Cardiac fibroblast (primary cell): ENCODE results near the gene CILP2.

ENCODE experiments used
- DNase-seq, 2 donors: peaks; one replicate each; pipeline versions ENCODE4 v3.0.0 to v3.0.0-alpha.2; 2010; ENCODE audit warnings: low read depth in 2 of 2
- H3K4me3 ChIP-seq, 2 donors: replicated peaks in 1 of 2; 1 replicate in 1 of 2; 2 replicates in 1 of 2; pipeline ENCODE4 v1.5.1; 2011; ENCODE audit warnings: low read depth in 2 of 2, low read length in 2 of 2, mild to moderate bottlenecking in 2 of 2, moderate library complexity in 1 of 2
- TF ChIP-seq, protein P1 (sequence below): IDR thresholded peaks from one replicate; pipeline ENCODE4 v1.5.1; 2011; ENCODE audit warnings: low read depth, mild to moderate bottlenecking, low read length, inconsistent platforms

The CILP2 gene

GRCh38 chr19:19500975-19501644, 37.0 kb upstream of the CILP2 start:
- DNase-seq = no peak
- TF ChIP-seq, protein P1, sequence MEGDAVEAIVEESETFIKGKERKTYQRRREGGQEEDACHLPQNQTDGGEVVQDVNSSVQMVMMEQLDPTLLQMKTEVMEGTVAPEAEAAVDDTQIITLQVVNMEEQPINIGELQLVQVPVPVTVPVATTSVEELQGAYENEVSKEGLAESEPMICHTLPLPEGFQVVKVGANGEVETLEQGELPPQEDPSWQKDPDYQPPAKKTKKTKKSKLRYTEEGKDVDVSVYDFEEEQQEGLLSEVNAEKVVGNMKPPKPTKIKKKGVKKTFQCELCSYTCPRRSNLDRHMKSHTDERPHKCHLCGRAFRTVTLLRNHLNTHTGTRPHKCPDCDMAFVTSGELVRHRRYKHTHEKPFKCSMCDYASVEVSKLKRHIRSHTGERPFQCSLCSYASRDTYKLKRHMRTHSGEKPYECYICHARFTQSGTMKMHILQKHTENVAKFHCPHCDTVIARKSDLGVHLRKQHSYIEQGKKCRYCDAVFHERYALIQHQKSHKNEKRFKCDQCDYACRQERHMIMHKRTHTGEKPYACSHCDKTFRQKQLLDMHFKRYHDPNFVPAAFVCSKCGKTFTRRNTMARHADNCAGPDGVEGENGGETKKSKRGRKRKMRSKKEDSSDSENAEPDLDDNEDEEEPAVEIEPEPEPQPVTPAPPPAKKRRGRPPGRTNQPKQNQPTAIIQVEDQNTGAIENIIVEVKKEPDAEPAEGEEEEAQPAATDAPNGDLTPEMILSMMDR = no peak
- H3K4me3 ChIP-seq = no peak overlapping the region

DNA sequence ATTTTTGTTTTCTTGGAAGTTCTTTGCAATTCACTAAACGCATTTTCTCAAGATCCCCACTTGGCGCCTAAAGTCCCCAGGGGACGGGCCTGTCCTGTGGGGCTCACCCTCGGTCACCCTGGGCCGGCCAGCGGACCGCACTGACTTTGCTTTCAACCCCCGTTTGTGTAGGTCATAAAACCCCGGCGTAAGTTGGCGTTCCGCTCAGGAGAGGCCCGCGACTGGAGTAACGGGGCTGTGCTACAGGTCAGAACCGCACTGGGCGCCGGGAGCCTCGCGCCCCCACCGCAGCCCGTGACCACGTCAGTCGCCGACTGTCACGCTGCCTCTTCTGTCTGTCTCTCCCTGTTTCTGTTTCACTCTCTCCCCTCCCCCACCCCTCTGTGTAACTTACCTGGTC, 36.3 kb upstream of the CILP2 start:
- H3K4me3 ChIP-seq = no peak overlapping the region
- DNase-seq = no peak
- TF ChIP-seq, protein P1 = no peak

DNA sequence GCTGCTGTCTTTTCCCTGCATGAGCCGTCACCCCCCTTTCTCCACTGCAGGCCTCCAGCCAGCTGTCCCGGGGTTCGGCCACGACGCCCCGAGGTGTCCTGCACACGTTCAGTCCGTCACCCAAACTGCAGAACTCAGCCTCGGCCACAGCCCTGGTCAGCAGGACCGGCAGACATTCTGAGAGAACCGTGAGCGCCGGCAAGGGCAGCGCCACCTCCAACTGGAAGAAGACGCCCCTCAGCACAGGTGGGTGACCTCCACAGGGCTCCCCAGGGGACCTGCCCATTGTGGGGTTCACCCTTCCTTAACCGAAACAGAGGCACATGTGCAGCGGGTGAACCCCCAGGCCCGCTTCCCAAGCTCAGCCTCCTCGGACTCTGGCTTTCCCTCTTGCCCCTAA, 35.8 kb upstream of the CILP2 start:
- TF ChIP-seq, protein P1 = no peak
- DNase-seq = no peak
- H3K4me3 ChIP-seq = no peak overlapping the region

DNA sequence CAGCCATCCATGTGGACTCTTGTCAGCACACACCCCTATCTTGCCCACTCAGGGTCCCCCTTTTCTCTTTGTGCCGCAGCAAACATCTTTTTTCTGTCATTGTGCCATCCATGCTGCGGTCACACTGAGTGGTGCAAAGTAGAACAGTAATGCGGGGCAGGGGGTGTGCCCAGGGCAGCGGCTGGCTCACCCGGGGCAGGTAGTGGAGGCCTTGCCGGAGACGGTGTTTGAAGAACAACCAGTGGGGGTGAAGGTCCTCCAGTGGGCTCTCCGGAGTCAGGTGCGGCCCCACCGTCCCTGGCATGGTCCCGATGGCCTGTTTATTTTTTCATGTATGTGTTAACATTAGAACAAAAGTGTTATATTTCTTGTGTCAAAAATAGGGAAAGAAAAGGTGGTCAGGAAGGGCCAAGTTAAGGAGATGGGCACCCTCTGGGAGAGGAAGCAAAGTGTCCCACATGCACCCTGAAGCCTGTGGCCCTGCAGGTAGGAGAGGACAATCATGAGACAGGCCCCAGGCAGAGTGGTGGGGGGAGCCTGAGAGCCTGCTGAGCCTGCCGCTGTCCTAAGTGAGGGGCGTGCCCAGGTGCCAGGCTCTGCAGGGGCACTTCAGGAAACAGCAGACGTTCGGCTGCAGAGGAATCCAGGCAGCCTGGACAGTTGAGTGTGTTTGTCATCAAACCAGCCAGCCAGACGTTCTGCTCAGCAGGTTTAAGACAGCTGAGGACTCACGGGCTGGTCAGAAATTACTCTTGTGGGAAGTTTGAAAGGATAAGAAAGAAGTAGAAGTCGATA, 35.1 kb upstream of the CILP2 start:
- H3K4me3 ChIP-seq = no peak overlapping the region
- TF ChIP-seq, protein P1 = no peak
- DNase-seq = no peak

DNA sequence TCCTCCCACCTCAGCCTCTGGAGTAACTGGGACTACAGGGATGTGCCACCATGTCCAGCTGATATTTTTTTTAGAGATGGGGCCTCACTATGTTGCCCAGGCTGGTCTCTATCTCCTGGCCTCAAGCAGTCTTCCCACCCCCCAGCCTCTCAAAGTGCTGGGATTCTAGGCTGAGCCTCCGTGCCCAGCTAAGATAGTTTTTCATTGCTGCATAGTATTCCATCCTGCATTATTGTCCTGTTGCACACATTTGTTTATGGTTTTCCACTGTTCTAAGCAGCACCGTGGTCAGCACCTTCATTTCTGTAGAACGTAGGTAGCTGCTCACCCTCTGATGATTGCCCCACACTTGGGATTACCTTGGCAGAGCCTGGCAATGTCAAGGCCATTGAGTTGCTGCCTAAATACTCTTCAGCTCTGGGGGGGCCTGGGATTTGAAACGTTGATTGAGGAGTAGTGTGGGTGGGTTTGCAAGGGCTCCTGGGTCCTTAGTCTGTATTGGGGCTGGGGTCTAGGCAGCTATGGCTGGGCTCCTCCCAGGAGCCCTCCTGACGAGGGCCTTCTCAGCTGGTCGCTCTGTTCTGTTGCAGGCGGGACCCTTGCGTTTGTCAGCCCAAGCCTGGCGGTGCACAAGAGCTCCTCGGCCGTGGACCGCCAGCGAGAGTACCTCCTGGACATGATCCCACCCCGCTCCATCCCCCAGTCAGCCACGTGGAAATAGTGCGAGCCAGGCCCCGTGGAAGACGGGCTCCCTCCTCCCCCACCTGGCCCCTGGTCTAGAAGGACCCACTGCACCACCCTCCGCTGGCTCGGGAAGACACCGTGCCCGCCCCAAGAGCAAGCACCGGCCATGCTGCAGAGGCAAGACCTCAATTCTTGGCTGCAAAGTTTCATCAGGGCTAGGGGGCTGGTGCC, 33.1 kb upstream of the CILP2 start:
- TF ChIP-seq, protein P1 = no peak
- H3K4me3 ChIP-seq = no peak overlapping the region
- DNase-seq = no peak

GRCh38 chr19:19505669-19506326, 32.3 kb upstream of the CILP2 start:
- no peak for DNase-seq
- no peak overlapping the region for H3K4me3 ChIP-seq
- TF ChIP-seq, protein P1 = no peak
